Brain microvascular endothelial cell (primary cell): ENCODE data around the gene ASPHD2.
A peak's percentile ranks its signal among the peaks of the same experiment; 100 is the strongest.

Experiments
- DNase-seq: peaks from one replicate; pipeline ENCODE4 v3.0.0-alpha.2; 2020
- H3K27ac ChIP-seq: fragments of 250-450 bp; sonication (Bioruptor Pico); 2 replicates; pipeline ENCODE4 v1.5.1; 2020; ENCODE audit warnings: mild to moderate bottlenecking, moderate library complexity
- H3K27me3 ChIP-seq: fragments of 250-450 bp; sonication (Bioruptor Pico); replicated peaks from 2 replicates; pipeline ENCODE4 v1.5.1; 2020; ENCODE audit warnings: mild to moderate bottlenecking
- H3K36me3 ChIP-seq: fragments of 250-450 bp; sonication (Bioruptor Pico); replicated peaks from 2 replicates; pipeline ENCODE4 v1.5.1; 2020; ENCODE audit warnings: mild to moderate bottlenecking
- H3K4me3 ChIP-seq: 2 replicates; pipeline ENCODE4 v1.5.1; 2011; ENCODE audit warnings: low read depth, mild to moderate bottlenecking, control low read depth, low read length, moderate library complexity
- in situ Hi-C: cut with HindIII; loops from 2 replicates; pipeline ENCODE4 v1.10.0; 2017; ENCODE audit warnings: low sequenced_read_pairs, low pct_ligation_motif_present
- TF ChIP-seq, protein P1 (sequence below): IDR thresholded peaks from 2 replicates; pipeline ENCODE4 v1.5.1; 2011; ENCODE audit warnings: low read depth, mild to moderate bottlenecking, moderate library complexity, low read length, control low read depth, inconsistent platforms; ENCODE audit errors: missing control alignments

The ASPHD2 gene, protein sequence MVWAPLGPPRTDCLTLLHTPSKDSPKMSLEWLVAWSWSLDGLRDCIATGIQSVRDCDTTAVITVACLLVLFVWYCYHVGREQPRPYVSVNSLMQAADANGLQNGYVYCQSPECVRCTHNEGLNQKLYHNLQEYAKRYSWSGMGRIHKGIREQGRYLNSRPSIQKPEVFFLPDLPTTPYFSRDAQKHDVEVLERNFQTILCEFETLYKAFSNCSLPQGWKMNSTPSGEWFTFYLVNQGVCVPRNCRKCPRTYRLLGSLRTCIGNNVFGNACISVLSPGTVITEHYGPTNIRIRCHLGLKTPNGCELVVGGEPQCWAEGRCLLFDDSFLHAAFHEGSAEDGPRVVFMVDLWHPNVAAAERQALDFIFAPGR

DNA sequence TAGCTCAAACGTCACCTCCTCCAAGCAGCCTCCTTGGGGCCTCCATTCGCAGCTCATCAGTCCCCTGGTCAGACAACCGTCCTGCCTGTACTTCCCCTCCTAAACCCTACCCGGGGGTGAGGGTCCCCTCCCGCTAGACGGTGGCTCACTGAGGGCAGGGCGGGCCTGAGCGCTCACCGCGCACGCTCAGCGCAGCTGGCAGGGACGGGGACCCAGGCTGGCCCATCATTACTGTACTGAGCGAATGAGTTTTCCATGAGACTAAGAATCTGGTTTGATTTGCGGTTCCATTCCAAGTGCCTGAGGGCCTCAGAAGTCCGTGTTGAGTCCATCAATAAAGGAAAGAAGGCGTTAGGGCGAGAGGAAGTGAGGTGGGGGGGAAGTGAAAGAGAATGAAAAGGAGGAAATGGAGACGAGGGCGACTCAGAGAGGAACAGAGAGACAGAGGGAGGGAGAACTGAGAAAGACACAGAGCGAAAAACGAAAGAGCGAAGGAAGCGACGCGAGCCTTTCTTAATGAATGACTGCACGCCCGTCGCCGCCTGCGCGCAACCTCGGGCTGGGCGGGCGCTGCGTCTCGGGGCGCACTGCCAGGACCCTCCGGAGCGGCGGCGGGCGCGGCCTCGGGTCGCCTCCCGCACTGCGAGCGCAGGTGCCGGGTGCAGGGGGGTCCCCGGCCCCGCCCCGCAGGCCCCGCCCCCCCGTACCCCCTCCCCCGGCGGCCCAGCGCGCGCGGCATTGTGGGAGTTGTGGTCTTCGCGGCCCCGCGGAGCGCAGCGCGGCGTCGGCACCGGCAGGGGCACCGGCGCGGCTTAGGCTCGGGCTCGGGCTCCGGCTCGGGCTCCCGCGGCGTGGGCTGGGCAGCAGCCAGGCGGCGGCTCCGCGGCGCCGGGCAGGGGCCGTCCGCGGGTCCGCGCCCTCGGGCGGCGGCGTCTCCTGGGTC is at the start of gene ASPHD2:
TSS of gene ASPHD2 (plus strand) at position 746 of the 943 bp plus-strand sequence. CDS start 4,356 bp downstream, outside the sequence.
- TF ChIP-seq, protein P1, sequence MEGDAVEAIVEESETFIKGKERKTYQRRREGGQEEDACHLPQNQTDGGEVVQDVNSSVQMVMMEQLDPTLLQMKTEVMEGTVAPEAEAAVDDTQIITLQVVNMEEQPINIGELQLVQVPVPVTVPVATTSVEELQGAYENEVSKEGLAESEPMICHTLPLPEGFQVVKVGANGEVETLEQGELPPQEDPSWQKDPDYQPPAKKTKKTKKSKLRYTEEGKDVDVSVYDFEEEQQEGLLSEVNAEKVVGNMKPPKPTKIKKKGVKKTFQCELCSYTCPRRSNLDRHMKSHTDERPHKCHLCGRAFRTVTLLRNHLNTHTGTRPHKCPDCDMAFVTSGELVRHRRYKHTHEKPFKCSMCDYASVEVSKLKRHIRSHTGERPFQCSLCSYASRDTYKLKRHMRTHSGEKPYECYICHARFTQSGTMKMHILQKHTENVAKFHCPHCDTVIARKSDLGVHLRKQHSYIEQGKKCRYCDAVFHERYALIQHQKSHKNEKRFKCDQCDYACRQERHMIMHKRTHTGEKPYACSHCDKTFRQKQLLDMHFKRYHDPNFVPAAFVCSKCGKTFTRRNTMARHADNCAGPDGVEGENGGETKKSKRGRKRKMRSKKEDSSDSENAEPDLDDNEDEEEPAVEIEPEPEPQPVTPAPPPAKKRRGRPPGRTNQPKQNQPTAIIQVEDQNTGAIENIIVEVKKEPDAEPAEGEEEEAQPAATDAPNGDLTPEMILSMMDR: no peak
- Histone ChIP-seq H3K27ac (no peak within 1 kb of the TSS), H3K36me3 (no peaks in the 10 kb centered on the region), H3K27me3 (no peaks in the 10 kb centered on the region), H3K4me3 (peak within 1 kb of the TSS; percentile 69)
- DNase-seq: peak; percentile 44
- in situ Hi-C loops: no loop called here

- Histone ChIP-seq H3K27me3 (no peaks in the 10 kb centered on the region), H3K27ac (no peak overlapping the region), H3K36me3 (no peaks in the 10 kb centered on the region), H3K4me3 (no peak overlapping the region)
- DNase-seq: no peak
- in situ Hi-C loops: no loop called here
- TF ChIP-seq, protein P1: no peak
Measured at GRCh38 chr22:26380072-26380830, 48.8 kb upstream of the ASPHD2 start.

- no peak for DNase-seq
- in situ Hi-C loops: no loop called here
- no peaks in the 10 kb centered on the region for H3K27me3 ChIP-seq
- H3K4me3 ChIP-seq: no peak overlapping the region
- H3K27ac ChIP-seq: no peak overlapping the region
- H3K36me3 ChIP-seq: no peaks in the 10 kb centered on the region
- TF ChIP-seq, protein P1: no peak
Measured at GRCh38 chr22:26382782-26383181, 46.3 kb upstream of the ASPHD2 start.

- in situ Hi-C loops: no loop called here
- DNase-seq: no peak
- Histone ChIP-seq H3K27ac (no peak overlapping the region), H3K36me3 (no peaks in the 10 kb centered on the region), H3K27me3 (no peaks in the 10 kb centered on the region), H3K4me3 (no peak overlapping the region)
- TF ChIP-seq, protein P1: no peak
Measured at GRCh38 chr22:26383968-26384556, 45.0 kb upstream of the ASPHD2 start.

GRCh38 chr22:26385164-26385563 is 43.9 kb upstream of the ASPHD2 start:
- in situ Hi-C loops: no loop called here
- DNase-seq: no peak
- H3K27me3 ChIP-seq: no peaks in the 10 kb centered on the region
- H3K27ac ChIP-seq: no peak overlapping the region
- H3K4me3 ChIP-seq: no peak overlapping the region
- TF ChIP-seq, protein P1: no peak
- no peaks in the 10 kb centered on the region for H3K36me3 ChIP-seq
